Measurements from ENCODE around the gene OBSCN. TPM values are rescaled to one million over a fixed set of nuclear protein-coding genes. Genes with fewer than 3 reads are reported as not detected.

OBSCN gene
- total and polyA plus RNA-seq, 2 donors (not counting 3 experiments of a cell fraction or from before 2014, with no cell fraction given), result 1.5 to 2.9 TPM

- TF ChIP-seq CTCF (IDR thresholded peaks at IDR 0.05; ENCODE audit: extremely low read depth in 1 of 2, insufficient read depth in 1 of 2, low read depth in 1 of 2, low read length in 2 of 2) (no peak), POLR2AphosphoS5 (IDR thresholded peaks at IDR 0.05; ENCODE audit: insufficient read depth, low read depth, low read length) (no peak), GATA2 (IDR thresholded peaks at IDR 0.05; ENCODE audit: insufficient read depth, insufficient read length, low read depth, low read length) (no peak), MYC (IDR thresholded peaks at IDR 0.05; ENCODE audit: low read depth, low read length) (no peak), POLR2A (IDR thresholded peaks at IDR 0.05; ENCODE audit: low read depth, low read length) (no peak), FOS (IDR thresholded peaks at IDR 0.05; ENCODE audit: borderline replicate concordance, insufficient read depth, low read length) (no peak), JUN (IDR thresholded peaks at IDR 0.05; ENCODE audit: borderline replicate concordance, insufficient read depth, insufficient read length, low read depth) (no peak), EZH2 (IDR thresholded peaks at IDR 0.05; ENCODE audit: borderline replicate concordance, low read depth, low read length, severe bottlenecking) (no peak), MAX (IDR thresholded peaks at IDR 0.05; ENCODE audit: insufficient read depth, insufficient read length) (no peak)
- dilution Hi-C loops (cut with MboI; ENCODE audit: extremely low pct_ligation_motif_present, low sequenced_read_pairs), result no loop called here
- Histone ChIP-seq H3K36me3 (ENCODE audit: control insufficient read depth in 2 of 2, extremely low read depth in 1 of 2, insufficient read depth in 2 of 2, low read length in 2 of 2) (no peaks in the 10 kb centered on the region), H2AFZ (ENCODE audit: low read depth, low read length) (no peak overlapping the region), H3K27me3 (ENCODE audit: control insufficient read depth in 2 of 2, insufficient read depth in 2 of 2, low read length in 2 of 2) (no peaks in the 10 kb centered on the region), H3K9me1 (replicated peaks; ENCODE audit: control insufficient read depth, extremely low read depth, insufficient read depth, low read length) (no peaks in the 10 kb centered on the region), H4K20me1 (replicated peaks; ENCODE audit: control insufficient read depth, extremely low read depth, insufficient read depth, low read length) (no peaks in the 10 kb centered on the region), H3K79me2 (ENCODE audit: control insufficient read depth, insufficient read depth, low read length) (no peaks in the 10 kb centered on the region), H3K4me1 (ENCODE audit: control insufficient read depth, extremely low read depth, insufficient read depth, low read length) (peaks cover 2% of the 10 kb centered on the region), H3K9ac (replicated peaks; ENCODE audit: extremely low read depth, insufficient read depth, low read length) (no peak overlapping the region), H3K9me3 (replicated peaks; ENCODE audit: control insufficient read depth, insufficient read depth, low read length) (no peaks in the 10 kb centered on the region), H3K27ac (ENCODE audit: insufficient read depth, low read depth, low read length) (no peak overlapping the region), H3K4me2 (ENCODE audit: insufficient read depth, low read length) (no peak overlapping the region), H3K4me3 (replicated peaks in 1 of 3; ENCODE audit: insufficient read depth in 1 of 3, low read depth in 1 of 3, low read length in 3 of 3) (no peak overlapping the region)
- BruUV-seq (replicated peaks), result no TSS peak
- CTCF ChIA-PET, result no interaction called here
- DNase-seq (ENCODE audit: low read depth, low spot score) (no peak), FAIRE-seq (no peak)
- intact Hi-C loops (cut with micrococcal nuclease), result loop anchor here (5.0 to 10.0 kb wide), 3 partner anchors 42 to 178 kb away; a partner anchor contains a TSS
- POLR2A ChIA-PET, result no interaction called here
Observed at GRCh38 chr1:228279722-228280105, 71.9 kb downstream of the OBSCN start.
